Thyroid gland (tissue), 4 donors: ENCODE data around the gene TNIK.

Source experiments
- POLR2A ChIP-seq, 2 donors: fragments of 450-650 bp; IDR thresholded peaks; one replicate each; pipeline ENCODE4 v1.6.1; 2017; ENCODE audit warnings: antibody characterized with exemption in 2 of 2, mild to moderate bottlenecking in 2 of 2, moderate library complexity in 1 of 2
- TF ChIP-seq, protein P1 (sequence below), 6 experiments: fragments of 200-600 bp in 3 of 6; fragments of 450-650 bp in 3 of 6; sonication (generic) in 3 of 6; IDR thresholded peaks; one replicate each; pipeline ENCODE4 v1.5.1; 2016 to 2019; ENCODE audit warnings: antibody characterized with exemption in 6 of 6, mild to moderate bottlenecking in 2 of 6, inconsistent platforms in 1 of 6, moderate library complexity in 1 of 6

DNA sequence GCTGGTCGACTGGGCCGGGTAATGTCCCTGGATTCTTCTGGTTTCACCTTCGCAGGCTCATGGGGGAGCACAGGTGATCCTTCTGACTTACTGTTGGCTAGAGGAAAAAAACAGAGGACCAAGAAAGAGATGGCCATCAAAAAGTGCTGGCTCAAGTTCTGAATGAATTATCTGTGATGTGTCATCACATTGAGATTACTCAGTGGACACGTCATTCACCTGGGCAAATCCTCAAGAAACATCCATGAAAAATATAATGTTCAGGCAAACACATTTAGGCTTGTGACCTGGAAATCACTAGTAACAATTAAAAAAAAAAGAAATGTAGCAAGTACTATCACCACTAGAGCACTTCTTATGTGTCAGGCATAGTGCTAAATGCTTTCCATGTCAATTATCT, 352.1 kb downstream of the TNIK start:
- TF ChIP-seq, protein P1, sequence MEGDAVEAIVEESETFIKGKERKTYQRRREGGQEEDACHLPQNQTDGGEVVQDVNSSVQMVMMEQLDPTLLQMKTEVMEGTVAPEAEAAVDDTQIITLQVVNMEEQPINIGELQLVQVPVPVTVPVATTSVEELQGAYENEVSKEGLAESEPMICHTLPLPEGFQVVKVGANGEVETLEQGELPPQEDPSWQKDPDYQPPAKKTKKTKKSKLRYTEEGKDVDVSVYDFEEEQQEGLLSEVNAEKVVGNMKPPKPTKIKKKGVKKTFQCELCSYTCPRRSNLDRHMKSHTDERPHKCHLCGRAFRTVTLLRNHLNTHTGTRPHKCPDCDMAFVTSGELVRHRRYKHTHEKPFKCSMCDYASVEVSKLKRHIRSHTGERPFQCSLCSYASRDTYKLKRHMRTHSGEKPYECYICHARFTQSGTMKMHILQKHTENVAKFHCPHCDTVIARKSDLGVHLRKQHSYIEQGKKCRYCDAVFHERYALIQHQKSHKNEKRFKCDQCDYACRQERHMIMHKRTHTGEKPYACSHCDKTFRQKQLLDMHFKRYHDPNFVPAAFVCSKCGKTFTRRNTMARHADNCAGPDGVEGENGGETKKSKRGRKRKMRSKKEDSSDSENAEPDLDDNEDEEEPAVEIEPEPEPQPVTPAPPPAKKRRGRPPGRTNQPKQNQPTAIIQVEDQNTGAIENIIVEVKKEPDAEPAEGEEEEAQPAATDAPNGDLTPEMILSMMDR (IDR thresholded peaks at IDR 0.05) = no peak
- no peak for TF ChIP-seq POLR2A (IDR thresholded peaks at IDR 0.05)
